Heart left ventricle (tissue), 16 donors: ENCODE measurements around the gene SAMD4B. TPM values are rescaled to one million over a fixed set of nuclear protein-coding genes. Genes with fewer than 3 reads are reported as not detected.

Source experiments
- ATAC-seq, 4 donors: fragments of 200-7000 bp; cut with Tn5 transposase; one replicate each; pipeline ENCODE4 v1.9.1; 2020 to 2022; ENCODE audit warnings: moderate library complexity in 4 of 4, mild to moderate bottlenecking in 3 of 4, moderate number of reproducible peaks in 1 of 4
- DNase-seq, 5 donors: peaks; one replicate each; pipeline ENCODE4 v3.0.0-alpha.2; 2020
- H3K27ac ChIP-seq, 12 donors: fragments of 200-600 bp; sonication (generic) in 4 of 12; one replicate each; pipeline versions ENCODE4 v1.5.0 to v1.8.0; 2016 to 2022; ENCODE audit warnings: mild to moderate bottlenecking in 2 of 12
- H3K27me3 ChIP-seq, 9 donors: fragments of 200-600 bp; sonication (generic) in 2 of 9; one replicate each; pipeline versions ENCODE4 v1.5.1 to v1.8.0; 2016 to 2022; ENCODE audit warnings: mild to moderate bottlenecking in 3 of 9
- H3K36me3 ChIP-seq, 9 donors: fragments of 200-600 bp; sonication (generic) in 2 of 9; one replicate each; pipeline versions ENCODE4 v1.5.0 to v1.8.0; 2018 to 2022; ENCODE audit warnings: mild to moderate bottlenecking in 2 of 9
- H3K4me1 ChIP-seq, 12 donors: fragments of 200-600 bp; sonication (generic) in 4 of 12; one replicate each; pipeline versions ENCODE4 v1.5.0 to v1.8.0; 2016 to 2022; ENCODE audit warnings: mild to moderate bottlenecking in 3 of 12
- H3K4me3 ChIP-seq, 12 donors: fragments of 200-600 bp; sonication (generic) in 4 of 12; one replicate each; pipeline versions ENCODE4 v1.5.0 to v1.8.0; 2017 to 2022; ENCODE audit warnings: mild to moderate bottlenecking in 9 of 12, moderate library complexity in 4 of 12
- H3K9me3 ChIP-seq, 12 donors: fragments of 200-600 bp; sonication (generic) in 4 of 12; one replicate each; pipeline versions ENCODE4 v1.5.0 to v1.8.0; 2016 to 2022; ENCODE audit warnings: mild to moderate bottlenecking in 1 of 12
- POLR2A ChIP-seq, 2 donors: fragments of 450-650 bp; IDR thresholded peaks; one replicate each; pipeline ENCODE4 v1.6.1; 2017; ENCODE audit warnings: antibody characterized with exemption in 2 of 2, mild to moderate bottlenecking in 2 of 2, moderate library complexity in 2 of 2
- WGBS, 4 donors: extraction: QIAGEN DNeasy Blood & Tissue Kit in 2 of 4; methylation state at CpG; one replicate each; pipeline versions ENCODE4 v1.1.5 to v1.1.7; 2013 to 2018; 5-methylcytosine and 5-hydroxymethylcytosine counted together
- intact Hi-C, 10 donors: fragments of 100-400 bp; cut with DNase I; formaldehyde crosslinking; loops; one replicate each; pipeline versions ENCODE4 v1.11.1 to v1.14.2; 2022
- polyA plus RNA-seq, 2 donors: library from polyadenylated mRNA; stranded (reverse); fragments of 200-250 nt; gene quantifications; one replicate each; pipeline ENCODE4 v1.2.3, GENCODE V29; 2013
- total RNA-seq, 9 donors: library from RNA; depleted of rRNA in 2 of 9; stranded (reverse); fragments of >200 nt in 2 of 9; fragmentation: NEBNext Ultra II Directional in 3 of 9; extraction: Animal tissue kit (Norgen Biotek cat#: 25700) in 3 of 9; gene quantifications; one replicate each; pipeline versions ENCODE4 v1.1.0 to v1.2.4, GENCODE V29; 2016 to 2023
- TF ChIP-seq, protein P1 (sequence below), 12 donors: fragments of 200-600 bp; sonication (generic) in 4 of 12; IDR thresholded peaks; one replicate each; pipeline versions ENCODE4 v1.5.0 to v1.8.0; 2018 to 2022; ENCODE audit warnings: antibody characterized with exemption in 12 of 12, mild to moderate bottlenecking in 5 of 12
- donor health status: ischemic (EF 13 %, LVEDD 7.1; RV severe dilation, severe dysfunction).
- donor health status: healthy with polysubstance abuse.
- donor health status: DM: no; HTN: yes; CAD: no.
- donor health status: DM: no; HTN: no; CAD: no.
- donor health status: ischemic (EF 25% LVEDD 6.9; RV normal size, moderate dysfunction).
- donor health status: ischemic (EF 25% LVEDD 5.7; RV mildly dilated, moderate dysfunction).
- donor health status: healthy.
- donor health status: DM: yes; HTN: yes; CAD: no.
- donor health status: ischemic (EF 35%, LVEDD 5.7; RV mildly dilated, moderate dysfunction).
- donor health status: nonischemic (EF 11% LVEDD 7.7; RV severe dilation, severe dysfunction).
- donor health status: DM: yes; HTN: yes; CAD: no.
- donor health status: PGD.
- donor health status: ischemic (EF 29% LVEDD 5.4; RV normal size, mild dysfunction).
- donor health status: nonischemic (EF 23%, LVEDD 6.1; RV moderate dilation, normal function).

SAMD4B gene
- total and polyA plus RNA-seq, 11 donors, result 34.9 to 101 (median 54.4) TPM

DNA sequence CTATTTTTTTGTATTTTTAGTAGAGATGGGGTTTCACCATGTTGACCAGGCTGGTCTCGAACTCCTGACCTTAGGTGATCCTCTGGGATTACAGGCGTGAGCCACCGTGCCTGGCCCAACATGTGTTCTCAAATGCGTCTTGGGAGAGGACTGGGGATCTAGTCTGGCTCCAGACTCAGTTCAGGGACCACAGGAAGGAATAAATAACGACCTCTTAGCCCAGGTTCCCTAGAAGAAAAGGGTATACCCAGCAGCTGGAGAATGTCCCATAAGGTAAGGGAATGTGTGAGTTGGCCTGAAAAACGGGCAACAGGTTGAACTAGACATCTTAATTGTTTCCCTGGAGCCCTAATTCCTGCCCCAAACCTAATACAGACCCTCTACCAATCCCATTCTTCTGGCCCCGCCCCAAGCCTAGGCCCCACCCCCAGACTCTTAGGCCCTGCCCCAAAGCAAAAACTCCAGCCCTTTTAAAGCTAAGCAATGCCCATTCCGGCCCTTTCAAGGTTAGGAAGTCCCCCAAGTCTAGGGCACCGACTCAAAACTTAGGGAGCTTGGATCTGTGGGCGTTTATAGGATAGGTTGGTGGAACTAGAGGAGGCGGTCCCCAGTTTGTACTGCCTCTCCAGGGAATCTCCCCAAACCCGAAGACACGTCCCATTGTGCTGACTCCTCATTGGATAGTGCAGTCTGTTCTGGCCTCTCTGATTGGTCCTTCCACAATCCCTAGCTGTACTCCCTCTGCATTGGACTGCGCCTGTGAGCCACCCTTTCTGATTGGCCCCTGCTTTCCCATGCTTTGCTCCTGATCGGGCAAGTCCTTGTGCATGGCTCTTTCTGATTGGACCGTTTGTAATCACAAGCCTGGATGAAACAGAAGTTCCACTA lies 16.2 kb upstream of the SAMD4B start:
- peaks cover 0 to 10% (median 2%) of the 10 kb centered on the region in 12 donors for H3K4me1 ChIP-seq
- WGBS, 4 donors, result 82 to 85% (median 84%) methylated on average over 16 of the region's 16 CpGs
- ATAC-seq, result no peak
- no peaks in the 10 kb centered on the region for H3K9me3 ChIP-seq
- intact Hi-C loops, result loop anchor here in 7 of 10 donors (2.0 to 10.0 kb wide), 9 partner anchors 131 to 371 kb away; partner anchors contain the start of genes NCCRP1 (in 1 of the 7) and PAK4 (in 1 of the 7)
- TF ChIP-seq, protein P1, sequence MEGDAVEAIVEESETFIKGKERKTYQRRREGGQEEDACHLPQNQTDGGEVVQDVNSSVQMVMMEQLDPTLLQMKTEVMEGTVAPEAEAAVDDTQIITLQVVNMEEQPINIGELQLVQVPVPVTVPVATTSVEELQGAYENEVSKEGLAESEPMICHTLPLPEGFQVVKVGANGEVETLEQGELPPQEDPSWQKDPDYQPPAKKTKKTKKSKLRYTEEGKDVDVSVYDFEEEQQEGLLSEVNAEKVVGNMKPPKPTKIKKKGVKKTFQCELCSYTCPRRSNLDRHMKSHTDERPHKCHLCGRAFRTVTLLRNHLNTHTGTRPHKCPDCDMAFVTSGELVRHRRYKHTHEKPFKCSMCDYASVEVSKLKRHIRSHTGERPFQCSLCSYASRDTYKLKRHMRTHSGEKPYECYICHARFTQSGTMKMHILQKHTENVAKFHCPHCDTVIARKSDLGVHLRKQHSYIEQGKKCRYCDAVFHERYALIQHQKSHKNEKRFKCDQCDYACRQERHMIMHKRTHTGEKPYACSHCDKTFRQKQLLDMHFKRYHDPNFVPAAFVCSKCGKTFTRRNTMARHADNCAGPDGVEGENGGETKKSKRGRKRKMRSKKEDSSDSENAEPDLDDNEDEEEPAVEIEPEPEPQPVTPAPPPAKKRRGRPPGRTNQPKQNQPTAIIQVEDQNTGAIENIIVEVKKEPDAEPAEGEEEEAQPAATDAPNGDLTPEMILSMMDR (IDR thresholded peaks at IDR 0.05), result no peak
- no peak for TF ChIP-seq POLR2A (IDR thresholded peaks at IDR 0.05)
- no peak for DNase-seq
- H3K4me3 ChIP-seq, result no peak overlapping the region
- H3K36me3 ChIP-seq, result peaks cover 0 to 22% (median 0%) of the 10 kb centered on the region in 9 donors
- H3K27ac ChIP-seq, result no peak overlapping the region
- H3K27me3 ChIP-seq, result peaks cover 0 to 5% (median 0%) of the 10 kb centered on the region in 9 donors

DNA sequence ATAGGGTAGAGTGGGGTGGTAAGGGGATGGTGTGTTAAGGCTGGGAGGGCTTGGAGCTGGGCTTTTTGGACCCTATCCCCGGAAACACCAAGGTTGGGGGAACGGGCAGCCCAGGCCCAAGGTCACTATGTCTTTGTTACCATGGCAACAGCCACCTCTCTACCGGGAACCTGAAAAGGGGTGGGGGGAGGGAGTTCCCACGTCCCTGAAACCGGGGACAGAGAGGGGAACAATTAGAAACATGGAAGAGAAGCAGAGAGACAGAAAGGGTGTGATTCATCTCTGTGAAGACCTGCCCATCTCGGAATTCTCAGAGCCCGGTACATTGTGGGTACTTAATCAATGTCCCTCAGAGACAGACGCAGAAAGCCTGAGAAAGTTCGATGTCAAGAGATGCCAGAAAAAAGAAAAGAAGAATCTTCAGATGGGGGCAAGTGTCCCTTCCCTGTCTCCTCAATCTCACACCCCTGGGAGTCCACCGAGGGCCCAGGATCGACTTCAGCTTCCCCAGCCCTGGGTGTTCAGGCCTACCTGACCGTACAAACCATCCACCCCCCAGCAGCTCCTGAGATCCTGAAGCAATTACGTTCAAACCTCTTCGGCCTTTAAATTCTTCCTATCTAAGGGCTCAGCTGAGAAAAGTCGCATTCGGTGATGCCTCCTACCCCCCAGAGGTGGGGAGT lies 14.7 kb upstream of the SAMD4B start:
- Histone ChIP-seq H3K4me3 (no peak overlapping the region), H3K36me3 (peaks cover 0 to 30% (median 0%) of the 10 kb centered on the region in 9 donors), H3K9me3 (no peaks in the 10 kb centered on the region), H3K27me3 (no peaks in the 10 kb centered on the region), H3K4me1 (peaks cover 0 to 9% (median 2%) of the 10 kb centered on the region in 12 donors), H3K27ac (no peak overlapping the region)
- TF ChIP-seq, protein P1 (IDR thresholded peaks at IDR 0.05), result no peak
- no peak for TF ChIP-seq POLR2A (IDR thresholded peaks at IDR 0.05)
- WGBS, 4 donors, result 64 to 68% (median 67%) methylated on average over 16 of the region's 16 CpGs
- intact Hi-C loops, result loop anchor here (1.0 to 10.0 kb wide), 11 partner anchors 133 to 373 kb away; partner anchors contain the start of genes NCCRP1 (in 1 of the 10) and PAK4 (in 1 of the 10)
- ATAC-seq, result peak in 1 of 4 donors; percentile 18
- no peak for DNase-seq

DNA sequence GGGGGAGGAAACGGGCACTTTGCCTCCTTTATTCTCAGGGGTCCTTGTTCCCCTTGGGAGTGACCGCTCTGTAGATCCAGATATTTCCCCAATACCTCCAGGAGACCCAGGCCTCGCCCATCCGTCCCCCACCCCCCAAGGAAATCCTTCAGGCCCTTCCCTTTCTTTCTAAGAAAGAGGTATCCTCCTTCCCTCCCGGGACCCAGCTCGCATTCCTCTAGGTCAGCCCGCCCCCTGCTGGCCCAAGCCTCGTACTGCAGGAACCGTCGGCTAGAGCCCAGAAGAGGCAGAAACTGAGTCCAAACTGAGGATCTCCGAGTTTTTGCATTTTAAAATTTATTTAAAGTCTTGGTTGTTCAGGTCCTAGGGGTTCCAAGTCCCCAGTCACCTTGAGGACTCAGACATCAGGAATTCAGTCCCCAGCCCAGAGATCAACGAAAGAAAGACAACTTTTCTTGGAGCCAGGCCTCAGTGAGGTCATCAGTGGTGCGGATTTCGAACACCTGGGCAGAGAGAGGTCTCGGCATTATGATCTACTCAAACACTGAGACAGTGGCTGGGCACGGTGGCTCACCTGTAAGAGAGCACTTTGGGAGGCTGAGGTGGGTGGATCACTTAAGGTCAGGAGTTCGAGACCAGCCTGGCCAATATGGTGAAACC lies 14.0 kb upstream of the SAMD4B start:
- Histone ChIP-seq H3K27me3 (no peaks in the 10 kb centered on the region), H3K4me3 (no peak overlapping the region), H3K4me1 (peaks cover 0 to 11% (median 2%) of the 10 kb centered on the region in 12 donors), H3K9me3 (no peaks in the 10 kb centered on the region), H3K27ac (no peak overlapping the region), H3K36me3 (peaks cover 0 to 30% (median 0%) of the 10 kb centered on the region in 9 donors)
- TF ChIP-seq, protein P1 (IDR thresholded peaks at IDR 0.05), result peak; percentile 91 to 97 (median 96)
- TF ChIP-seq POLR2A (IDR thresholded peaks at IDR 0.05), result no peak
- peak; percentile 74 to 91 (median 82) for DNase-seq
- 24 to 29% (median 27%) methylated on average over 17 of the region's 17 CpGs for WGBS, 4 donors
- intact Hi-C loops, result loop anchor here in 9 of 10 donors (1.0 to 10.0 kb wide), 10 partner anchors 133 to 373 kb away; partner anchors contain the start of gene NCCRP1 (in 1 of the 9)
- ATAC-seq, result peak; percentile 28 to 87 (median 78)
